ENCODE results near the gene NME7. TPM values are rescaled to one million over a fixed set of nuclear protein-coding genes. Genes with fewer than 3 reads are reported as not detected.
"Not testable (repeated sequence)": the region's sequence is repeated elsewhere in the genome, so short reads cannot be mapped to it uniquely, and the experiment has no call there.

Gene NME7
- total RNA-seq, 1 experiment from 2014 or later = 13.2 TPM

- H3K4me1 Mint-ChIP-seq = peaks cover 6 to 8% of the 10 kb centered on the region in 2 experiments
- Histone ChIP-seq H3K9ac (ENCODE audit: extremely low read depth, insufficient read length, low read length) (no peak overlapping the region), H2BK5ac (ENCODE audit: insufficient read length, low read length) (no peak overlapping the region), H2BK20ac (ENCODE audit: low read depth, low read length, poor library complexity, severe bottlenecking) (no peak overlapping the region), H2BK12ac (ENCODE audit: insufficient read length, low read depth, low read length) (no peak overlapping the region), H3K79me2 (ENCODE audit: insufficient read depth, low read length) (no peaks in the 10 kb centered on the region), H2AK5ac (ENCODE audit: insufficient read length, low read length) (no peak overlapping the region), H2BK120ac (ENCODE audit: low read depth, low read length, poor library complexity, severe bottlenecking) (no peak overlapping the region), H3K4me2 (ENCODE audit: insufficient read depth, insufficient read length, low read length) (no peak overlapping the region), H2AFZ (ENCODE audit: low read length) (no peak overlapping the region), H4K20me1 (ENCODE audit: control insufficient read depth, insufficient read depth, insufficient read length) (no peaks in the 10 kb centered on the region), H3K27me3 (ENCODE audit: insufficient read depth, low read length) (no peaks in the 10 kb centered on the region), H3K56ac (ENCODE audit: insufficient read length, low read depth, low read length) (no peak overlapping the region), H3K79me1 (ENCODE audit: insufficient read depth, low read depth, low read length, poor library complexity, severe bottlenecking) (no peaks in the 10 kb centered on the region), H3K4ac (ENCODE audit: low read depth, low read length) (no peak overlapping the region), H3K18ac (ENCODE audit: insufficient read length, low read depth, low read length) (no peak overlapping the region), H4K8ac (replicated peaks; ENCODE audit: insufficient read length, low read depth, low read length) (no peak overlapping the region), H3T11ph (ENCODE audit: low read length) (no peak overlapping the region), H3K14ac (ENCODE audit: insufficient read depth, low read length) (no peak overlapping the region), H3K23me2 (ENCODE audit: insufficient read length, low read depth, low read length, poor library complexity, severe bottlenecking) (no peaks in the 10 kb centered on the region), H3K4me1 (ENCODE audit: insufficient read depth, low read length) (no peaks in the 10 kb centered on the region; the same call in 1 of the 2 replicates), H4K91ac (ENCODE audit: insufficient read length, low read depth, low read length) (no peak overlapping the region), H3K27ac (ENCODE audit: insufficient read length, low read depth, low read length) (no peak overlapping the region), H3K23ac (ENCODE audit: insufficient read length, low read depth, low read length) (no peak overlapping the region), H4K5ac (ENCODE audit: insufficient read length, low read depth, low read length) (no peak overlapping the region), H2BK15ac (ENCODE audit: low read depth, low read length) (no peak overlapping the region), H3K9me3 (ENCODE audit: control insufficient read depth, low read depth, low read length) (no peaks in the 10 kb centered on the region)
- WGBS (ENCODE audit: extremely low coverage, insufficient read length, low lambda C conversion rate) = no CpG with 5 or more reads among the region's 1 CpG
- peaks cover 8 to 15% (median 13%) of the 10 kb centered on the region in 3 experiments; a peak in 6 of 7 replicates for H3K36me3 Mint-ChIP-seq (ENCODE audit: insufficient read depth in 1 of 3, low read depth in 3 of 3)
- H3K9me3 Mint-ChIP-seq = peaks cover 8 to 15% of the 10 kb centered on the region in 2 experiments
- no peak overlapping the region for H3K4me3 Mint-ChIP-seq
- H3K27me3 Mint-ChIP-seq (ENCODE audit: low read depth) = no peaks in the 10 kb centered on the region
- TF ChIP-seq, protein P1, sequence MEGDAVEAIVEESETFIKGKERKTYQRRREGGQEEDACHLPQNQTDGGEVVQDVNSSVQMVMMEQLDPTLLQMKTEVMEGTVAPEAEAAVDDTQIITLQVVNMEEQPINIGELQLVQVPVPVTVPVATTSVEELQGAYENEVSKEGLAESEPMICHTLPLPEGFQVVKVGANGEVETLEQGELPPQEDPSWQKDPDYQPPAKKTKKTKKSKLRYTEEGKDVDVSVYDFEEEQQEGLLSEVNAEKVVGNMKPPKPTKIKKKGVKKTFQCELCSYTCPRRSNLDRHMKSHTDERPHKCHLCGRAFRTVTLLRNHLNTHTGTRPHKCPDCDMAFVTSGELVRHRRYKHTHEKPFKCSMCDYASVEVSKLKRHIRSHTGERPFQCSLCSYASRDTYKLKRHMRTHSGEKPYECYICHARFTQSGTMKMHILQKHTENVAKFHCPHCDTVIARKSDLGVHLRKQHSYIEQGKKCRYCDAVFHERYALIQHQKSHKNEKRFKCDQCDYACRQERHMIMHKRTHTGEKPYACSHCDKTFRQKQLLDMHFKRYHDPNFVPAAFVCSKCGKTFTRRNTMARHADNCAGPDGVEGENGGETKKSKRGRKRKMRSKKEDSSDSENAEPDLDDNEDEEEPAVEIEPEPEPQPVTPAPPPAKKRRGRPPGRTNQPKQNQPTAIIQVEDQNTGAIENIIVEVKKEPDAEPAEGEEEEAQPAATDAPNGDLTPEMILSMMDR (conservative IDR thresholded peaks at IDR 0.05) = no peak
- DNase-seq = no peak
- H3K27ac Mint-ChIP-seq = no peak overlapping the region
Observed at GRCh38 chr1:169345511-169345910, 22.1 kb downstream of the NME7 start.

DNA sequence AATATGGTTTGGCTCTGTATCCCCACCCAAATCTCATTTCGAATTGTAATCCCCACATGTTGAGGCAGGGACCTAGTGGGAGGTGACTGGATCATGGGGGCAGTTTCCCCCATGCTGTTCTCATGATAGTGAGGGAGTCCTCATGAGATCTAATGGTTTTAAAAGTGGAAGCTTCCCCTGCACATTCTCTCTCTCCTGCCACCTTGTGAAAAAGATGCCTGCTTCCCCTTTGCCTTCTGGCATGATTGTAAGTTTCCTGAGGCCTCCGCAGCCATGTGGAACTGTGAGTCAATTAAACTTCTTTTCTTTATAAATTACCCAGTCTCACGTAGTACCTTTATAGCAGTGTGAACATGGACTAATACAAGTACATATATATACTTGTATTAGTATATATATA is 25.5 kb downstream of the NME7 start:
- H3K23me2 ChIP-seq (ENCODE audit: insufficient read length, low read depth, low read length, poor library complexity, severe bottlenecking); H3K56ac ChIP-seq (ENCODE audit: insufficient read length, low read depth, low read length); H2BK12ac ChIP-seq (ENCODE audit: insufficient read length, low read depth, low read length); H3K14ac ChIP-seq (ENCODE audit: insufficient read depth, low read length); H3K79me2 ChIP-seq (ENCODE audit: insufficient read depth, low read length); H2BK5ac ChIP-seq (ENCODE audit: insufficient read length, low read length); H3K27ac Mint-ChIP-seq; DNase-seq; H3K4me1 ChIP-seq (ENCODE audit: insufficient read depth, low read length); H2BK120ac ChIP-seq (ENCODE audit: low read depth, low read length, poor library complexity, severe bottlenecking); H3K27me3 ChIP-seq (ENCODE audit: insufficient read depth, low read length); H2AFZ ChIP-seq (ENCODE audit: low read length); H3K9ac ChIP-seq (ENCODE audit: extremely low read depth, insufficient read length, low read length); H4K8ac ChIP-seq (replicated peaks; ENCODE audit: insufficient read length, low read depth, low read length); H3K9me3 ChIP-seq (ENCODE audit: control insufficient read depth, low read depth, low read length); H2BK20ac ChIP-seq (ENCODE audit: low read depth, low read length, poor library complexity, severe bottlenecking); H3K4ac ChIP-seq (ENCODE audit: low read depth, low read length); H2AK5ac ChIP-seq (ENCODE audit: insufficient read length, low read length); H3K4me3 Mint-ChIP-seq; H4K20me1 ChIP-seq (ENCODE audit: control insufficient read depth, insufficient read depth, insufficient read length); H2BK15ac ChIP-seq (ENCODE audit: low read depth, low read length); H3K18ac ChIP-seq (ENCODE audit: insufficient read length, low read depth, low read length); H3T11ph ChIP-seq (ENCODE audit: low read length); H3K23ac ChIP-seq (ENCODE audit: insufficient read length, low read depth, low read length); H4K5ac ChIP-seq (ENCODE audit: insufficient read length, low read depth, low read length); H3K79me1 ChIP-seq (ENCODE audit: insufficient read depth, low read depth, low read length, poor library complexity, severe bottlenecking); H4K91ac ChIP-seq (ENCODE audit: insufficient read length, low read depth, low read length); H3K27me3 Mint-ChIP-seq (ENCODE audit: low read depth); H3K4me2 ChIP-seq (ENCODE audit: insufficient read depth, insufficient read length, low read length); H3K27ac ChIP-seq (ENCODE audit: insufficient read length, low read depth, low read length): not testable (repeated sequence)
- WGBS (ENCODE audit: extremely low coverage, insufficient read length, low lambda C conversion rate) = no CpG with 5 or more reads among the region's 3 CpGs
- Mint-ChIP-seq H3K36me3 (ENCODE audit: insufficient read depth in 1 of 3, low read depth in 3 of 3) (peaks cover 12 to 24% (median 20%) of the 10 kb centered on the region in 3 experiments), H3K4me1 (peaks cover 14% of the 10 kb centered on the region in 2 experiments), H3K9me3 (peaks cover 12 to 19% of the 10 kb centered on the region in 2 experiments)

Measured in H9 (cell line).